ENCODE data around the gene WWOX. TPM values are rescaled to one million over a fixed set of nuclear protein-coding genes. Genes with fewer than 3 reads are reported as not detected.
A peak's percentile ranks its signal among the peaks of the same experiment; 100 is the strongest.

The WWOX gene
- total RNA-seq, 2 donors from 2014 or later: 23.0 to 31.7 TPM

DNA sequence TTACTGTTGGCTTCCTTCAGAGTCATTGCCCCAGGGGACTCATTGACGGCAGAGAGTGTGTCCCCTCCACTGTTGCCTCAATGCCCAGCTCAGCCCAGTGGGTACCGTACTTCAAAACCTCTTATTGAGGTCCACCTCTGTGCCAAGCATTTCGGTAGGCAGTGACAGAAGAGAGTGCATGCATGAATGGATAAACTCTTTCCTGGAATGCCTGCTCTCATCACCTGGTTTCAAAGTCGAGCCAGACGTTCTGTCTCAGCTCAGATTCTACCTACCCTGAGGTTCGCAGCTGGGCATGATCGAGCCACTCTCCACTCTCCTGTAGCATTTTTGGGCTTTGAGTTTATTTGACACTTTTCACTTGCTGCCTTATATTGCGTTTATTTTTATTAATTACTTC lies 854.1 kb downstream of the WWOX start:
- Mint-ChIP-seq H3K4me3 (no peak overlapping the region), H3K27ac (no peak overlapping the region), H3K4me1 (ENCODE audit: low read depth in 2 of 2) (no peaks in the 10 kb centered on the region), H3K27me3 (peaks cover 0 to 4% of the 10 kb centered on the region in 2 donors), H3K36me3 (no peaks in the 10 kb centered on the region), H3K9me3 (no peaks in the 10 kb centered on the region)
- DNase-seq (ENCODE audit: low spot score): no peak
- ATAC-seq: no peak

DNA sequence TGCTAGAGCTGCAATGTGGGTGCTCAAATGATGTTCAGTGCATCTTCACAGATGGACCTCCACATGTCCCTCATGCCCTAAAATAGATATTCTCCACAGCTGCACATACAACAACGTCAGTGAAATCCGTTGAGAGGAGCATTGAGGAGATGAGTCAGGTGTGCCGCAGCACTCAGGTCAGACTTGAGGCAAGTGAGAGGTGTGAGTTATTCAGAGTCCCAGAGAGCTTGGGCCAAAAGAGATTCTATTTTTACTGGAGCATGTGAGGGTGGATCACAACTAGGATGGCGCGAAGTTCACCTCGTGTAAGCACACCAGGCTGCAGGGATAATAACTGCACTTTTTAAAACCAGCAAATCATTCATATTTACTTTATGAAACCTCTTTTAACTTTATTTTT lies 855.8 kb downstream of the WWOX start:
- ATAC-seq (no peak), DNase-seq (ENCODE audit: low spot score) (no peak)
- H3K4me3 Mint-ChIP-seq: no peak overlapping the region
- H3K27me3 Mint-ChIP-seq: peaks cover 0 to 2% of the 10 kb centered on the region in 2 donors
- H3K27ac Mint-ChIP-seq: no peak overlapping the region
- H3K36me3 Mint-ChIP-seq: no peaks in the 10 kb centered on the region
- H3K9me3 Mint-ChIP-seq: no peaks in the 10 kb centered on the region
- no peaks in the 10 kb centered on the region for H3K4me1 Mint-ChIP-seq (ENCODE audit: low read depth in 2 of 2)

DNA sequence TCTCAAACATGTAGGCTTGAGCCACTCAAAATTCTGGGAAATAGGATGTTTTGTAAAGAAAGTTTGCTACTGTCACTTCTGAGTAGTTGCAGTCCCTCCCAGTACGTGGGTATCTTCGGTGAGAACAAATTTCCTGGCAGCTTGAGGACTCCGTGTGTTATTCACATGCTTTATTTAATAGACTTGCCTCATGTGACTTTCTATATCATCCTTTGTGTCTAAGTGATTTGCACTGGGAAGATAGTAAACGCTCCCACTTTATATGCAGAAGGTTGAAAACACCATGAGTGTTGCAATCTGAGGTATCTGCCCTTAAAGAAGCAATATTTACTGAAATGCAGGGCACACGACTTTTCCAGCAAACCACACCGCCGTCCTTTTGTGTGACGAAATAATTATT lies 857.4 kb downstream of the WWOX start:
- Mint-ChIP-seq H3K36me3 (no peaks in the 10 kb centered on the region), H3K27ac (no peak overlapping the region), H3K9me3 (no peaks in the 10 kb centered on the region), H3K27me3 (peaks cover 0 to 2% of the 10 kb centered on the region in 2 donors), H3K4me3 (no peak overlapping the region), H3K4me1 (ENCODE audit: low read depth in 2 of 2) (peaks cover 0 to 4% of the 10 kb centered on the region in 2 donors)
- no peak for DNase-seq (ENCODE audit: low spot score)
- ATAC-seq: no peak

DNA sequence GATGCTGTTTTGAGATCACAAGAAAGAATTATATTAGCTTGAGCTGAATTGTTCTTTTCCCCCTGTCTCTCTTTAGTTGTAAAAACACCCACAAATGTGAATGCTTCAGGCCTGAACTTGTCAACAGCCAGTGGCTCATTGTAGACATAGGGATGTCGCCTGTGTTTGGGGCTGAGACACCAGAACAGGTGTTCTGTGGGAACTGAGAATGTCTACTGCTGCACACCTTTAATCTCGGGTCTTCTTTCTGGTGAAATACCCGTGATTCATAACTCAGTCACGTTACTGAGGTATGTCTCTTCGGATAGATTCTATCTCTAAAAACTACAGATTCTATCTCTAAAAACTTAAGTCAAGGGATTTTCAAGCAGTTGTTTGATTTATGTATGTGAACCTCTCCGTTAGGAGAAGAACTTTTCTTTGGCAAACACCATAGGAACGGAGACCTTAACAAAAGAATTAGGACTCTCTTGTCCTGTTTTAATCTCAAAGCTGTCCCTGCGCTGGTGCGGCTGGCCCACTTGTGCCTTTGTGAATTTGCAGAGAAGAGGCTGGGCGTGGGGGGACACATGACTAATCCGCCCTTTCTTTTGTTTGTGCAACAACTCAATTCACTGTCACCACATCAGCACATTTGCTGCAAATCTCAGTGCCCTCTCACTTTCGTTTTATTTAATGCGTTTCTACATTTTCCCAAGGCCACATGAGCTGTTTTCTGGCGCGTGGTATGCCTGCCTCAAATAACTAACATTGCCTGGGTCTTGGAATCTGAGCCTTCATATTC lies 858.1 kb downstream of the WWOX start:
- no peaks in the 10 kb centered on the region for H3K9me3 Mint-ChIP-seq
- no peak for ATAC-seq
- H3K4me1 Mint-ChIP-seq (ENCODE audit: low read depth in 2 of 2): peaks cover 0 to 6% of the 10 kb centered on the region in 2 donors
- H3K4me3 Mint-ChIP-seq: no peak overlapping the region
- H3K27me3 Mint-ChIP-seq: peaks cover 0 to 2% of the 10 kb centered on the region in 2 donors
- DNase-seq (ENCODE audit: low spot score): no peak
- no peaks in the 10 kb centered on the region for H3K36me3 Mint-ChIP-seq
- H3K27ac Mint-ChIP-seq: no peak overlapping the region

DNA sequence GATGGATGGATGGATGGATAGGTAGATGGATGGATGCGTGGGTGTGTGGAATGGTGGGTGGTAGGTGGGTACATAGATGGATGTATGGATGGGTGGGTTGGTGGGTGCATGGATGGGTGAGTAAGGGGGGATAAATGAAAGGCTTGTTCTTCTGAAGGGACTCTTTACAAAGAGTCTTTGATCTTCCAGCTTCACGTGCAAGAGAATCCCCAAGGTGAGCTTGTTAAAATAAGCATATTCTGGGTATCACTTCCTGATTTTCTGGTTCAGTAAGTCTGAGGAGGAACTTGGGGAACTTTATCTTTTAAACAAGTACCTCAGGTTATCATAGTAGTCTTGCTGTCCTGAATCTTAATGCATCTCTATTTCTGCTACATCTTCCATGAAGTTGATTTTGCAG lies 862.0 kb downstream of the WWOX start:
- peaks cover 0 to 7% of the 10 kb centered on the region in 2 donors for H3K27me3 Mint-ChIP-seq
- H3K27ac Mint-ChIP-seq: no peak overlapping the region
- H3K36me3 Mint-ChIP-seq: peaks cover 8% of the 10 kb centered on the region
- DNase-seq (ENCODE audit: low spot score) (no peak), ATAC-seq (no peak)
- H3K9me3 Mint-ChIP-seq: peaks cover 5% of the 10 kb centered on the region
- no peak overlapping the region for H3K4me3 Mint-ChIP-seq
- H3K4me1 Mint-ChIP-seq (ENCODE audit: low read depth in 2 of 2): peaks cover 2 to 6% of the 10 kb centered on the region in 2 donors

DNA sequence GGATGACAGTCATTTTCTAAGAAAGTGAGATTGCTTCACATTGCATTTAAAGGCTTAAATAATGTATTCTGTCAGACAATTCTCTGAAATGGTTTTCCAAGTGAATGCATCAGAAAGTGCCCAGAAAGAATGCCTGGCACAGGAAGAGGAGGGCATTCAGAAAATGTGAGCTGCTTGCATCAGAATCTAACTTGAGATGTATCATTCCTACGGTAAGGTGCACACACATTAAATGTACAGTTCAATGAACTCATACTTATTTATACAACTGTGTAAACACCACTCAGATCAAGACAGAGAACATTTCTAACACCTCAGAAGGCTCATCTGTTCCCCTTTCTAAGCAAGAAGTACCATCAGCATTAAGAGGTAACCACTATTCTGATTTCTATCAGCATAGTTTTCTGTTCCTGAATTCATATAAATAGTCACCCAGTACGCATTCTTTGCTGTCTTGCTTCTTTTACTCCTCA lies 863.0 kb downstream of the WWOX start:
- peak in 1 of 2 donors; percentile 81 for ATAC-seq
- Mint-ChIP-seq H3K4me3 (no peak overlapping the region), H3K27ac (peak overlapping the region; percentile 8 to 17)

DNA sequence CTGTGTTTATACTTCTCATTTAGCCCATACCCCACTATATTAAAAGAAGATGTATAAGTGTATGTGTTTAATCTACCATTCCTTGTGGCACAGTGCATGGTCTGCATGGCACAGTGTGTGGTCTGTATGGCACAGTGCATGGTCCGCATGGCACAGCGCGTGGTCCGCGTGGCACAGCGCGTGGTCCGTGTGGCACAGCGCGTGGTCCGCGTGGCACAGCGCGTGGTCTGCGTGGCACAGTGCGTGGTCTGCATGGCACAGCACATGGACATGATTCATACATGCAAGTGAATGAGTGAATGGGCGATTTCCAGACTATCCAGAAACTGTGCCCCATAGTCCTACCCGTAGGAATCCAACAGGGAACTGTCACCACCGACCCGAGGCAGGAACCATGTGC lies 868.5 kb downstream of the WWOX start:
- no peak for DNase-seq (ENCODE audit: low spot score)
- H3K9me3 Mint-ChIP-seq: peaks cover 5% of the 10 kb centered on the region
- no peak for ATAC-seq
- peaks cover 0 to 8% of the 10 kb centered on the region in 2 donors for H3K27me3 Mint-ChIP-seq
- no peak overlapping the region for H3K27ac Mint-ChIP-seq
- H3K4me3 Mint-ChIP-seq: no peak overlapping the region
- H3K36me3 Mint-ChIP-seq: peaks cover 8% of the 10 kb centered on the region
- H3K4me1 Mint-ChIP-seq (ENCODE audit: low read depth in 2 of 2): peaks cover 2 to 5% of the 10 kb centered on the region in 2 donors

More for the DNA sequence above, 863.0 kb downstream of the WWOX start:
- peaks cover 8% of the 10 kb centered on the region for H3K36me3 Mint-ChIP-seq
- peaks cover 0 to 7% of the 10 kb centered on the region in 2 donors for H3K27me3 Mint-ChIP-seq
- H3K4me1 Mint-ChIP-seq (ENCODE audit: low read depth in 2 of 2): peaks cover 2 to 6% of the 10 kb centered on the region in 2 donors
- no peak for DNase-seq (ENCODE audit: low spot score)
- H3K9me3 Mint-ChIP-seq: peaks cover 5% of the 10 kb centered on the region

DNA sequence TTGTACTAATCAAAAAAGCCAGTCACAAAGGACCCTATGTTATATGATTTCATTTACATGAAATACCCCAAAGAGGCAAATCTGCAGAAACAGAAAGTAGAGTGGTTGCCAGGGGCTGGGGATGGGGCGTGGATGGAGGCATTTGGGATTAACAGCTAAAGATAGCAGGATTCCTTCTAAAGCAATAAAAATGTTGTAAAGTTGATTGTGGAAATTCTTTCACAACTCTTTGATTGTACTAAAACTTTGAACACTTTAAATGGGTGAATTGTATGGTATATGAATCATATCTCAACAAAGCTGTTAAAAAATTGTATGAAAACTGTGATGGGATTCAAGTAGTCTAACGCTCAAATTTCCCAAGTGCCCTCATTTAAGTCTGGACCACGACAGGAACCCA lies 870.3 kb downstream of the WWOX start:
- Mint-ChIP-seq H3K9me3 (no peaks in the 10 kb centered on the region), H3K27me3 (peaks cover 0 to 3% of the 10 kb centered on the region in 2 donors), H3K4me3 (no peak overlapping the region), H3K36me3 (no peaks in the 10 kb centered on the region), H3K27ac (no peak overlapping the region), H3K4me1 (ENCODE audit: low read depth in 2 of 2) (peaks cover 0 to 5% of the 10 kb centered on the region in 2 donors)
- DNase-seq (ENCODE audit: low spot score) (no peak), ATAC-seq (no peak)

DNA sequence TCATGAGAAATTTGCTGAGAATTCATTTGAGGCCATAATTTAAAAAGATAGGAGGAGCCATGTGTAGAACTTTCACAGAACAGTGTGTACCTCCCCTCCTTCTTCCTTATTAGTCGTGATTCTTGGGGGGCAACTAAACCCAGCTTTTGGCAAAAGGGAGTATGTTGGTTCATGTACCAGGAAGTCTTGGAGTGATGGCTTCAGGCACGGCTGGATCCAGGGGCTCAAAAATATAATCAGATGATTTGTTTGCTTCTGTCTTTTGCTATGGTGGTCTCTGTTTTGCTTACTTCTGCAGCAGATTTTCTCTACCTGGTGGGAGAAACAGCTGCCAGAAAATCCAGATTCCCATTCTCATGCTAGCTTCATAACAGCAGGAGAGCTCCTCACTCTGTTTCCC lies 871.2 kb downstream of the WWOX start:
- no peaks in the 10 kb centered on the region for H3K9me3 Mint-ChIP-seq
- DNase-seq (ENCODE audit: low spot score) (no peak), ATAC-seq (no peak)
- H3K27me3 Mint-ChIP-seq: peaks cover 0 to 3% of the 10 kb centered on the region in 2 donors
- H3K4me3 Mint-ChIP-seq: no peak overlapping the region
- H3K36me3 Mint-ChIP-seq: no peaks in the 10 kb centered on the region
- no peak overlapping the region for H3K27ac Mint-ChIP-seq
- H3K4me1 Mint-ChIP-seq (ENCODE audit: low read depth in 2 of 2): peaks cover 0 to 5% of the 10 kb centered on the region in 2 donors

DNA sequence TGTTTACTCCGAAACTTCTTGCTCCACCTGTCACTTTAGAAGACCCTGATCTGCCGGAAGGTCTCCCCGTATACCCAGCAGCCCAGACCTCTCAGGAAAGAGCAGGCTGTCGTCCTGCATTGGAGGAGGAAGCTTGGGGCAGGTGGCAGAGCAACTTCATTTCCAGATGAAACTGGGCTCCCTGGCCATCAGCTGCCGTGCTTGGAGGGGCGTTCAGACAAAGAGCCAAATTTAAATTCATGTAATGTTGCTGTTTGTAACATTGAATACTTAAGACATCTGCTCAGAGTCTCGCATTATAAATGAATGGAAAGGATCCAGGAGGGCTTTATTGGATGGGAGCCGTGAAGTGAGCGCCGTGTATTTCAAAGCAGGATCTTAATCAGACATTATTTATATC lies 872.6 kb downstream of the WWOX start:
- H3K4me1 Mint-ChIP-seq (ENCODE audit: low read depth in 2 of 2): peaks cover 1 to 5% of the 10 kb centered on the region in 2 donors
- no peak overlapping the region for H3K4me3 Mint-ChIP-seq
- DNase-seq (ENCODE audit: low spot score) (no peak), ATAC-seq (no peak)
- H3K36me3 Mint-ChIP-seq: no peaks in the 10 kb centered on the region
- peaks cover 0 to 3% of the 10 kb centered on the region in 2 donors for H3K27me3 Mint-ChIP-seq
- no peaks in the 10 kb centered on the region for H3K9me3 Mint-ChIP-seq
- no peak overlapping the region for H3K27ac Mint-ChIP-seq

DNA sequence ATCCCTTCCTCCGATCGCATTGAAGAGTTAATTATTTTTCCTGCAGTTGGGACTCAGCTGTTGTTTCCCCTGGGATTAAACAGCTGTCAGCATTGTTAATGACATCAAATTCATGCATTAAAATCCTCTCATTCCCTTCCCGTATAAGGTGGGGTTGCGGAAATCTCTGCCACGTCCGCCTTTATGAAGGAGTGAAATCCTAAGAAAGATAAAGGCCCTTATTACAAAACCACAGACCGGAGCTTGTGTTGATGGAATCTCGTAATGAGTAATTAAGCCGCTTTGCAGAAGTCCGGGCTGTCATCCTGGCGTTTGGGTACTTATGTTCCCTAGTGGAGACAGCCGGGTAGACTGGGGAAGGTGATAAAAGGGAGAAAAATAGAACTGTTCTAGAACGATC lies 873.5 kb downstream of the WWOX start:
- Mint-ChIP-seq H3K9me3 (no peaks in the 10 kb centered on the region), H3K36me3 (no peaks in the 10 kb centered on the region), H3K4me1 (ENCODE audit: low read depth in 2 of 2) (peaks cover 3 to 5% of the 10 kb centered on the region in 2 donors), H3K4me3 (no peak overlapping the region), H3K27me3 (peaks cover 0 to 3% of the 10 kb centered on the region in 2 donors), H3K27ac (no peak overlapping the region)
- DNase-seq (ENCODE audit: low spot score) (no peak), ATAC-seq (no peak)

DNA sequence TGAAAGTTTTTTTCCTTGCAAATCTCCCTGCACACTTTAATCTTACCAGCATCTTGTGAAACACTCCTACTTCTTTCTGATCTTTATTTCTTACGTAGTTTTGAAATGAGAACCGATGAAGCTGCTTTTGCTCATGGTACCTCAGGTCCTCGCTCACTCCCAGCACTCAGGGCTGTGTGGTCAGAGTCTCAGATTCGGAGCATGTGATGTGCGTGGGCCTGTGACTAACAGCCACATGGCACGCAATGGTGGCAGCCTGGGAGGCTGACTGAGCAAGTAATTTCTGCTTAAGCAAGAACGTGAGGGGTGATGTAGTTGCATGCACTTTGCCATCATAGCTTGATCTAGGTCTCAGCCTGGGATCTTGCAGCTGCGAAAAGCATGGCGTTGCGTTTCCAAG lies 876.8 kb downstream of the WWOX start:
- ATAC-seq: no peak
- H3K9me3 Mint-ChIP-seq: no peaks in the 10 kb centered on the region
- no peak overlapping the region for H3K4me3 Mint-ChIP-seq
- H3K4me1 Mint-ChIP-seq (ENCODE audit: low read depth in 2 of 2): peaks cover 0 to 3% of the 10 kb centered on the region in 2 donors
- no peak for DNase-seq (ENCODE audit: low spot score)
- no peaks in the 10 kb centered on the region for H3K36me3 Mint-ChIP-seq
- H3K27me3 Mint-ChIP-seq: peaks cover 0 to 3% of the 10 kb centered on the region in 2 donors
- no peak overlapping the region for H3K27ac Mint-ChIP-seq

DNA sequence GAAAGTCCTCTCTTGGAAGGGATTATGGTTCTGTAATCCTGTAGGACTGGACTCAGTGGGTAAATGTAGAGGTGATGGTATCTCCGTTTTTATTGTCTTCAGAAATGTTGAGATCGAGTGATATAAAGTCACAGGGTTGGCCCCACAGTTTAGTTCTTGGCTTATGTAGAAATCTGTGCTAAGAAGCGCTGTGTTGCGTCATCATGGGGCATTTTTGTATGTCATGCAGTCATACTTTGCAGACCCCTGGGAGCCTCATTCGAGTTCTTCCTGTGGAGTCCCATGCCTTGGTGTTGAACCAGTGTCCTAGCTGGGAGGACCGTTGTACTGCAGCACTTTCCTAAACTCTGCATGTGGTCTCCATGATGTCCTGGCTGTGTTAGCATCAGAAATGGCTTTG lies 881.4 kb downstream of the WWOX start:
- no peaks in the 10 kb centered on the region for H3K36me3 Mint-ChIP-seq
- peaks cover 0 to 3% of the 10 kb centered on the region in 2 donors for H3K4me1 Mint-ChIP-seq (ENCODE audit: low read depth in 2 of 2)
- H3K27me3 Mint-ChIP-seq: no peaks in the 10 kb centered on the region
- no peaks in the 10 kb centered on the region for H3K9me3 Mint-ChIP-seq
- H3K4me3 Mint-ChIP-seq: no peak overlapping the region
- ATAC-seq (no peak), DNase-seq (ENCODE audit: low spot score) (no peak)
- H3K27ac Mint-ChIP-seq: no peak overlapping the region

DNA sequence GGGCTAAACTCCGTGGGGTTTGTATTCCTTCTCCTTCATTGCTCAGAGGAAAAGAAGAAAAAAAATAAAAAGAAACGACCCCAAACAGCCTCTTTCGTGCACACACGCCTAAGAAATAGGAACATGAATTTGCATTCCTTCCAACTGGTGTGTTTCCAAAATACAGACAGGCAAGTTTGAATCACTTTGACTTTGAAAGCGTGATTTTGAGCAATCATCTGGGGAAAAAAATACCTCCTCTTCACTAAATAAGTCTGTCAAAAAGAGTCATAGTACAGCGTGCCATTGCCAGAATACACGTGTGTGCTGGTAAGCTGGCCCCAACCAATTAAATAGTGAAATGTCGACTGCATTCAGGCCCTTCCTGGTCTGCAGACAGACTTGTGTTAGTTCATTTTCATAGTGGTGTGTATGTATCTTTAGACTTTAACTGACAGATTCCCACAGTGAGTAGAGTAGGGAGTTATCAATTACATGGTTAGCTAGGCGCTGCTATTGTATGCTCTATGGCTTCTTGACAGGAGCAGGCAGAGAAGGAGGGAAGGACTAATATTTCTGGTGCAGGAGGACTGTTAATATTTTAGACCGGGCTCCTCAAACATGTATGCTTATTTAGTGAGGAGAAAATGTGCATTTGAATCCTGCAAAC lies 882.8 kb downstream of the WWOX start:
- no peak overlapping the region for H3K4me3 Mint-ChIP-seq
- DNase-seq (ENCODE audit: low spot score) (no peak), ATAC-seq (no peak)
- H3K9me3 Mint-ChIP-seq: no peaks in the 10 kb centered on the region
- H3K36me3 Mint-ChIP-seq: no peaks in the 10 kb centered on the region
- H3K27me3 Mint-ChIP-seq: no peaks in the 10 kb centered on the region
- no peak overlapping the region for H3K27ac Mint-ChIP-seq
- H3K4me1 Mint-ChIP-seq (ENCODE audit: low read depth in 2 of 2): no peaks in the 10 kb centered on the region
